ENCODE measurements around the gene NFATC2.

NFATC2 gene

DNA sequence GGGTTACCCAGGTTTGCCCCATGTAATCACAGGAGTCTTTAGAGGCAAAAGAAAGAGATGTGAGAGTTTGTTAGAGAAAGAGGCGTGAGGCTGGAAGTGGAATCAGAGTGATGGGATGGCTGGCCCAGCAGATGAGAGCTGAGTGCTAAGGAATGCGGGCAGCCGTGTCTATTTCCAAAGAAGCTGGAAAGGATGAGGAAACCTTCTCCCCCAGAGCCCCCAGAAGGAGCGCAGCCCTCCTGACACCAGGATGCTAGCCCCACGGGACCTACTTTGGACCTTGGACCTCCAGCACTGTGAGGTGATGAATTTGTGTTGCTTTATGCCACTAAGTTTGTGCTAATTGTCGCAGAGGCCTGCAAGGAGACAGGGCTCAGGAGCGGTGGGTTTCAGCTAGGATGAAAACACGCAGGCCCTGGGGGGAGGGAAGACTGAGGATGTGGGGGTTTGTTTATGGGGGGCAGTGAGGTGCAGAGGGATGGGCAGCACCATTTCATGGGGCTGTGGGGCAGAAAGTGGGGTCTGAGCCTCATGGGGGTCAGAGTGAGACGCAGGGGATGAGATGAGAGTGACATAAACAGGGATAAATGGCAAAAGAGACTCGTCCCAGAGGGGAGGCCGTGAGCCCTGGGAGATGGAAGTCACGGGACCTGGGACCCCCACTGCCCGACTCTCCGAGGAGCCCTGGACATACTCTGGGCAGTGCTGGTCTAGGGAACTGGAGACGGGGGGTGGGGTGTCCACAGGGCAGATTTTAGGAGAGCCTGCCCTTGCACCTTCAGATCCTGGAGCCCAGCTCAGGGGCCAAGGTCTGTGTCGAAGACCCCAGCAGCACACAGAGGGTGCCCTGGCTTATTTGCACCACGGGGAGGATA, 160.2 kb downstream of the NFATC2 start:
- TF ChIP-seq ZNF274 (IDR thresholded peaks at IDR 0.05; ENCODE audit: low read depth, low read length) (no peak), YY1 (IDR thresholded peaks at IDR 0.05; ENCODE audit: insufficient read depth, insufficient read length) (no peak), SUZ12 (IDR thresholded peaks at IDR 0.05; ENCODE audit: extremely low read depth, insufficient read depth, insufficient read length) (no peak)
- no peaks in the 10 kb centered on the region for H3K36me3 ChIP-seq (ENCODE audit: insufficient read depth, insufficient read length, low read length)
- H3K4me3 ChIP-seq (ENCODE audit: insufficient read length, low read depth), result no peak overlapping the region
- H3K9me3 ChIP-seq (ENCODE audit: insufficient read depth, low read length), result no peaks in the 10 kb centered on the region
- H3K4me1 ChIP-seq (ENCODE audit: insufficient read depth, insufficient read length), result peaks cover 2% of the 10 kb centered on the region
- no peak overlapping the region for H3K9ac ChIP-seq (ENCODE audit: insufficient read length, low read depth)
- no peak for DNase-seq (ENCODE audit: low read depth, low spot score)
- H3K27me3 ChIP-seq (ENCODE audit: insufficient read depth, insufficient read length), result no peaks in the 10 kb centered on the region

DNA sequence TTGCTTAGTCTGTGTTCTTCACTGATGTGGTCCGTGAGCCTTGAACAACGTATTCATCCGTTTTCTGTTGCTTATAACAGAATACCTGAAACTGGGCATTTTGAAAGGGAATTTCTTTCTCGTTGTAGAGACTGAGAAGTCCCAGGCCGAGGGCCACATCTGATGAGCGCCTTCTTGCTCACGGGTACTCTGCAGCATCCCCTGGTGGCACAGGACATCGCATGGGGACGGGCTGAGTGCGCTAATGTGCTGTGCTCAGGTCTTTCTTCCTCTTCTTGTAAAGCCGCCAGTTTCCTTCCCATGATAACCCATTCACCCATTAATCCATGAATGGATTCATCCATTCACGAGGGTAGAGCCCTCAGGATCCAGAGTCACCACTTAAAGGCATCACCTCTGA, 161.0 kb downstream of the NFATC2 start:
- Histone ChIP-seq H3K4me3 (ENCODE audit: insufficient read length, low read depth) (no peak overlapping the region), H3K36me3 (ENCODE audit: insufficient read depth, insufficient read length, low read length) (no peaks in the 10 kb centered on the region), H3K27me3 (ENCODE audit: insufficient read depth, insufficient read length) (no peaks in the 10 kb centered on the region), H3K9me3 (ENCODE audit: insufficient read depth, low read length) (no peaks in the 10 kb centered on the region), H3K4me1 (ENCODE audit: insufficient read depth, insufficient read length) (no peaks in the 10 kb centered on the region), H3K9ac (ENCODE audit: insufficient read length, low read depth) (no peak overlapping the region)
- TF ChIP-seq YY1 (IDR thresholded peaks at IDR 0.05; ENCODE audit: insufficient read depth, insufficient read length) (no peak), SUZ12 (IDR thresholded peaks at IDR 0.05; ENCODE audit: extremely low read depth, insufficient read depth, insufficient read length) (no peak), ZNF274 (IDR thresholded peaks at IDR 0.05; ENCODE audit: low read depth, low read length) (no peak)
- no peak for DNase-seq (ENCODE audit: low read depth, low spot score)

DNA sequence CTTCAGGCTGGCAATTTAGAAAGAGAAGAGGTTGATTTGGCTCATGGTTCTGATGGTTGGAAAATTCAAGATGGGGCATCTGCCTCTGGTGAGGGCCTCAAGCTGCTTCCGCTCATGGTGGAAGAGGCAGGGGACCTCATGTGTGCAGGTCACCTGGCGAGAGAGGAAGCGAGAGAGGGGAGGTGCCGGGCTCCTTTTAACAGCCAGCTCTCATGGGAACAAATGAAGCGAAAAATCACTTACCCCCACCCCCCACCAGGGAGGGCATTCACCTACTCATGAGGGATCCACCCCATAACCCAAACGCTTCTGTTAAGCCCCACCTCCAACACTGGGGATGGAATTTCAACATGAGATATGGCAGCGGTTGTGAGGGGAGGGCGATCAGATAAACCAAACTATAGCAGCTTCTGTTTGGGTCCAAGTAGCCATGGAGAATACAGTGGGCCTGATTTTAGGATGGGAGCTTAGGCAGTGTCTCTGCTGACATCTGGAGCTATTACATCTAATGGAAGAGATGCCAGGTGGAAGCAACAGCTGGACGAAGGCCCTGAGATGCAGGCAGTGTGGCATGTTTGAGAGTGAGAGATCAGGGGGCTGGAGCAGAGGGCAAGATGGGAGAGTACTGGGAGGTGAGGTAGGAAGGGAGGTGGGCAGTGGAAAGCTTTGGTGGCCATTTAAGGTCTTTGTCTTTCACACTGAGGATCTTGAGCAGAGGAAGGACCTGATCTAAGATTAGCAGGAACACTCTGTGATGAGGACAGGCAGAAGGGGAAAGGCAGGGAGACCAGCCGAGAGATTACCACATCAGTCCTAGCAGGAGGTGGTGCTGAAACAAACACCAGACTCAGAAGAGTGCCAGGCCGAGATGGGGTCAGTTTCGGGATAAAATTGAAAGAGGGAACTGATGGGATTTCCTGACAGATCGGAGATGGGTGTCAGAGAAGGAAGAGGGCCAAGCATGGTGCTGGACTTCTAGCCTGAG, 161.8 kb downstream of the NFATC2 start:
- no peaks in the 10 kb centered on the region for H3K36me3 ChIP-seq (ENCODE audit: insufficient read depth, insufficient read length, low read length)
- no peaks in the 10 kb centered on the region for H3K4me1 ChIP-seq (ENCODE audit: insufficient read depth, insufficient read length)
- no peaks in the 10 kb centered on the region for H3K27me3 ChIP-seq (ENCODE audit: insufficient read depth, insufficient read length)
- H3K4me3 ChIP-seq (ENCODE audit: insufficient read length, low read depth), result no peak overlapping the region
- no peak for DNase-seq (ENCODE audit: low read depth, low spot score)
- H3K9ac ChIP-seq (ENCODE audit: insufficient read length, low read depth), result no peak overlapping the region
- no peaks in the 10 kb centered on the region for H3K9me3 ChIP-seq (ENCODE audit: insufficient read depth, low read length)
- TF ChIP-seq SUZ12 (IDR thresholded peaks at IDR 0.05; ENCODE audit: extremely low read depth, insufficient read depth, insufficient read length) (no peak), ZNF274 (IDR thresholded peaks at IDR 0.05; ENCODE audit: low read depth, low read length) (no peak), YY1 (IDR thresholded peaks at IDR 0.05; ENCODE audit: insufficient read depth, insufficient read length) (no peak)

DNA sequence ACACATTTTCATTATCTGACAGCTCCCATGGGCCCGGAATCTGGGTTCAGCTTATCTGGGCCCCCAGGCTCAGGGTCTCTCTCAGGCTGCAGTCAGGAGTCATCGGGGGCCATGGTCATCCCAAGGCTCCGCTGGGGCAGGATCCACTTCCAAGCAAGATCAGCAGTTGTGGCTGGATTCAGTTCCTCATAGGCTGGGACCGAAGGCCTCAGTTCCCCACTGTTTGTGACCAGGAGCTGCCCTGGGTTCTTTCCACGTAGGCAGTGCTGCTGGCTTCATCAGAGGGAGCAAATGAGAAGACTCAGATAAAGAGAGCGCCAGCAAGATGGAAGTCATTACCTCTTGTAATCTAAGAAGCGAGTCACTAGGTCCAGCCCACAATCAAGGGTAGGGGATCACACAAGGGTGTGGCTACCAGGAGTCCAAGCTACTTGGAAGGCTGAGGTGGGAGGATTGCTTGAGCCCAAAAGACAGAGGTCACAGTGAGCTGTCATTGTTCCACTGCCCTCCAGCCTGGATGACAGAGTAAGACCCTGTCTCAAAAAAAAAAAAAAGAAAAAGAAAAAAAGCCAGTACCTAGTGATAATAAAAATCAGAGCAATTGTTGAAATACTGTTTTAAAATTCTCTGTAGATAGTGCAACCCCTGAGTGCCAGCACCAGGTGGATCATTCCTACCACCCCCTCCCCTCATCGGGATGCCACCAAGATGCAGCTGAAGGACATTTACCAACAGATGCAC, 162.7 kb downstream of the NFATC2 start:
- H3K4me1 ChIP-seq (ENCODE audit: insufficient read depth, insufficient read length), result no peaks in the 10 kb centered on the region
- TF ChIP-seq YY1 (IDR thresholded peaks at IDR 0.05; ENCODE audit: insufficient read depth, insufficient read length) (no peak), ZNF274 (IDR thresholded peaks at IDR 0.05; ENCODE audit: low read depth, low read length) (no peak), SUZ12 (IDR thresholded peaks at IDR 0.05; ENCODE audit: extremely low read depth, insufficient read depth, insufficient read length) (no peak)

DNA sequence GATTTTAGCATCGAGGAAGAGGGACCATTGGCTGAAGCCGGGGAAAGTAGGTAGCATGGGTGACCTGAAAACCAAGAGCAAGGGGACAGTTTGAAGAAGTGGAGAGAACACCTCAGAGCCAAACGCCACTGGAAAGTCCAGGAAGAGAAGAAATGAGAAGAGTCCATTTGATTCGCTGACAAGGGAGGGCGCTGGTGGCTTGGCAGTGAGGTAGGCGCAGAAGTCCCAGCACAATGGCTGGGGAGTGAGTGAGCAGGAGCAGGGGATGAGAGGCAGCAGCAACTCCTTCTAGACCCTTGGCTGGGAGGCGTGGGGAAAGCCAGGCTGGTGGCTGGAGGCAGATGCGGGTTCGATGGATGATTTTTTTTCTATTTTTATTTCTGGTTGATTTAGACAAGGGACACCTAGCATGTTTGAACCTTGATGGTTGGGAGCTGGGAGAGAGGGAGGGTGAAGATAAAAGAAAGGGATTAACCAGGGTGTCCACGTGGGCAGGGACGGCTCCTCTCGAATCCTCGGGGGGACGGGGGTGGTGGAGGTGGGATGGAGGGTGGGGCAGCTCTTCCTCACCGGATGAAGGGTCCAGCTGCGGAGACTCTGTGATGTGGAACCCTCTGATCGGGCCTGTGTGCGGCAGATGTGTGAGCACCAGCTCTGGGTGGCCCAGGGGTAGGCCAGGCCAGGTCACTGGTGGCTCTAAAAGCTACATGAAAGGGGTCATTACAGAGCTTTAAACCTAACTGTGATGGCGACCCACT, 164.2 kb downstream of the NFATC2 start:
- Histone ChIP-seq H3K9me3 (ENCODE audit: insufficient read depth, low read length) (no peaks in the 10 kb centered on the region), H3K4me1 (ENCODE audit: insufficient read depth, insufficient read length) (no peaks in the 10 kb centered on the region), H3K36me3 (ENCODE audit: insufficient read depth, insufficient read length, low read length) (no peaks in the 10 kb centered on the region), H3K4me3 (ENCODE audit: insufficient read length, low read depth) (no peak overlapping the region), H3K9ac (ENCODE audit: insufficient read length, low read depth) (no peak overlapping the region), H3K27me3 (ENCODE audit: insufficient read depth, insufficient read length) (no peaks in the 10 kb centered on the region)
- peak; percentile 48 for DNase-seq (ENCODE audit: low read depth, low spot score)
- TF ChIP-seq YY1 (IDR thresholded peaks at IDR 0.05; ENCODE audit: insufficient read depth, insufficient read length), result no peak
- TF ChIP-seq ZNF274 (IDR thresholded peaks at IDR 0.05; ENCODE audit: low read depth, low read length), result no peak
- TF ChIP-seq SUZ12 (IDR thresholded peaks at IDR 0.05; ENCODE audit: extremely low read depth, insufficient read depth, insufficient read length), result no peak

More for the DNA sequence above, 162.7 kb downstream of the NFATC2 start:
- Histone ChIP-seq H3K36me3 (ENCODE audit: insufficient read depth, insufficient read length, low read length) (no peaks in the 10 kb centered on the region), H3K4me3 (ENCODE audit: insufficient read length, low read depth) (no peak overlapping the region), H3K9ac (ENCODE audit: insufficient read length, low read depth) (no peak overlapping the region), H3K9me3 (ENCODE audit: insufficient read depth, low read length) (no peaks in the 10 kb centered on the region), H3K27me3 (ENCODE audit: insufficient read depth, insufficient read length) (no peaks in the 10 kb centered on the region)
- DNase-seq (ENCODE audit: low read depth, low spot score), result no peak

DNA sequence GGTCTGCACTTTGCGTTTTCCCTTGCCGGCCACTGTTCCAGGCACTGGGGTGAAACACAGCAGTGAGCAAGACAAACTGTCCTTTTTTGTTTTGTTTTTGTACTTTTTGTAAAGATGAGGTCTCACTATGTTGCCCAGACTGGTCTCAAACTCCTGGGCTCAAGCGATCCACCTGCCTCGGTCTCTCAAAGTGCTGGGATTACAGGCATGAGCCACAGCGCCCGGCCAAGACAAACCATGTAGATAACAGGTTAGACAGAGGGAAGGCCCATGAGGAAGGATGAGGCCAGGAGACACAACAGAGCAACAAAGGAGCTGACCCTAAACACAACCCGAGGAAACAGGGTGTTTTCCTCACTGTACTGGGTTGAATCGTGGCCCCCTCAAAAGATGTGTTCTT, 165.4 kb downstream of the NFATC2 start:
- TF ChIP-seq ZNF274 (IDR thresholded peaks at IDR 0.05; ENCODE audit: low read depth, low read length), result no peak
- no peak for TF ChIP-seq SUZ12 (IDR thresholded peaks at IDR 0.05; ENCODE audit: extremely low read depth, insufficient read depth, insufficient read length)
- no peak for TF ChIP-seq YY1 (IDR thresholded peaks at IDR 0.05; ENCODE audit: insufficient read depth, insufficient read length)
- no peak overlapping the region for H3K9ac ChIP-seq (ENCODE audit: insufficient read length, low read depth)
- no peaks in the 10 kb centered on the region for H3K36me3 ChIP-seq (ENCODE audit: insufficient read depth, insufficient read length, low read length)
- no peaks in the 10 kb centered on the region for H3K27me3 ChIP-seq (ENCODE audit: insufficient read depth, insufficient read length)
- no peaks in the 10 kb centered on the region for H3K9me3 ChIP-seq (ENCODE audit: insufficient read depth, low read length)
- peaks cover under 1% of the 10 kb centered on the region for H3K4me1 ChIP-seq (ENCODE audit: insufficient read depth, insufficient read length)
- H3K4me3 ChIP-seq (ENCODE audit: insufficient read length, low read depth), result no peak overlapping the region
- DNase-seq (ENCODE audit: low read depth, low spot score), result no peak

Measured in NT2/D1 (cell line).